Measurements from ENCODE around the gene ARHGEF16. TPM values are rescaled to one million over a fixed set of nuclear protein-coding genes. Genes with fewer than 3 reads are reported as not detected.

Gene ARHGEF16
- polyA plus RNA-seq, 1 of the 3 experiments (the other 2 are of a cell fraction), result 0.18 TPM

GRCh38 chr1:3472906-3473305 is 18.4 kb downstream of the ARHGEF16 start:
- no peak overlapping the region for H2AFZ ChIP-seq (ENCODE audit: low read depth)
- H3F3A ChIP-seq (replicated peaks; ENCODE audit: insufficient read depth), result no peaks in the 10 kb centered on the region
- H3K9me2 ChIP-seq, result no peaks in the 10 kb centered on the region
- H3K27ac ChIP-seq (ENCODE audit: low read depth in 2 of 2, low read length in 1 of 2), result no peak overlapping the region
- H3K9ac ChIP-seq, result no peak overlapping the region
- no peaks in the 10 kb centered on the region for H3K79me2 ChIP-seq (ENCODE audit: insufficient read depth)
- no peaks in the 10 kb centered on the region for H3K27me3 ChIP-seq (ENCODE audit: insufficient read depth)
- WGBS (ENCODE audit: low lambda C conversion rate), result 80% methylated on average over 9 of the region's 17 CpGs
- ChIA-PET CTCF (interaction anchor here (1.0 to 4.1 kb wide), 9 partner anchors 9 to 146 kb away, joined by 3 to 99 read pairs (median 10); partner anchors contain the start of gene ARHGEF16), POLR2A (no interaction called here)
- H3K4me2 ChIP-seq, result no peak overlapping the region
- H3K4me3 ChIP-seq (ENCODE audit: low read depth in 2 of 2, low read length in 1 of 2), result no peak overlapping the region
- no peaks in the 10 kb centered on the region for H4K20me1 ChIP-seq (ENCODE audit: insufficient read depth)
- no peaks in the 10 kb centered on the region for H3K36me3 ChIP-seq (replicated peaks in 1 of 2; ENCODE audit: control insufficient read depth in 1 of 2, insufficient read depth in 2 of 2, low read length in 1 of 2)
- no peak for TF ChIP-seq TEAD4 (IDR thresholded peaks at IDR 0.05; ENCODE audit: borderline replicate concordance, insufficient read depth)
- no peak for TF ChIP-seq TAF1 (IDR thresholded peaks at IDR 0.05; ENCODE audit: borderline replicate concordance, low read depth, low read length)
- no peak for TF ChIP-seq USF1 (IDR thresholded peaks at IDR 0.05; ENCODE audit: borderline replicate concordance, low read depth)
- no peak for TF ChIP-seq POLR2AphosphoS5 (IDR thresholded peaks at IDR 0.05; ENCODE audit: low read depth, low read length)
- TF ChIP-seq, protein P1, sequence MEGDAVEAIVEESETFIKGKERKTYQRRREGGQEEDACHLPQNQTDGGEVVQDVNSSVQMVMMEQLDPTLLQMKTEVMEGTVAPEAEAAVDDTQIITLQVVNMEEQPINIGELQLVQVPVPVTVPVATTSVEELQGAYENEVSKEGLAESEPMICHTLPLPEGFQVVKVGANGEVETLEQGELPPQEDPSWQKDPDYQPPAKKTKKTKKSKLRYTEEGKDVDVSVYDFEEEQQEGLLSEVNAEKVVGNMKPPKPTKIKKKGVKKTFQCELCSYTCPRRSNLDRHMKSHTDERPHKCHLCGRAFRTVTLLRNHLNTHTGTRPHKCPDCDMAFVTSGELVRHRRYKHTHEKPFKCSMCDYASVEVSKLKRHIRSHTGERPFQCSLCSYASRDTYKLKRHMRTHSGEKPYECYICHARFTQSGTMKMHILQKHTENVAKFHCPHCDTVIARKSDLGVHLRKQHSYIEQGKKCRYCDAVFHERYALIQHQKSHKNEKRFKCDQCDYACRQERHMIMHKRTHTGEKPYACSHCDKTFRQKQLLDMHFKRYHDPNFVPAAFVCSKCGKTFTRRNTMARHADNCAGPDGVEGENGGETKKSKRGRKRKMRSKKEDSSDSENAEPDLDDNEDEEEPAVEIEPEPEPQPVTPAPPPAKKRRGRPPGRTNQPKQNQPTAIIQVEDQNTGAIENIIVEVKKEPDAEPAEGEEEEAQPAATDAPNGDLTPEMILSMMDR (IDR thresholded peaks at IDR 0.05), result no peak
- no peak for TF ChIP-seq FOSL2 (IDR thresholded peaks at IDR 0.05; ENCODE audit: borderline replicate concordance, low read depth)
- no peak for TF ChIP-seq NFIC (IDR thresholded peaks at IDR 0.05; ENCODE audit: borderline replicate concordance)
- TF ChIP-seq CHD2 (IDR thresholded peaks at IDR 0.05; ENCODE audit: low read length, partially characterized antibody), result no peak
- H3K4me1 ChIP-seq (ENCODE audit: control insufficient read depth in 1 of 2, insufficient read depth in 2 of 2, low read depth in 1 of 2, low read length in 1 of 2), result peaks cover 0 to 7% of the 10 kb centered on the region in 2 experiments; a peak in 2 of 4 replicates
- H3K9me3 ChIP-seq, result no peaks in the 10 kb centered on the region
- no peak for DNase-seq

DNA sequence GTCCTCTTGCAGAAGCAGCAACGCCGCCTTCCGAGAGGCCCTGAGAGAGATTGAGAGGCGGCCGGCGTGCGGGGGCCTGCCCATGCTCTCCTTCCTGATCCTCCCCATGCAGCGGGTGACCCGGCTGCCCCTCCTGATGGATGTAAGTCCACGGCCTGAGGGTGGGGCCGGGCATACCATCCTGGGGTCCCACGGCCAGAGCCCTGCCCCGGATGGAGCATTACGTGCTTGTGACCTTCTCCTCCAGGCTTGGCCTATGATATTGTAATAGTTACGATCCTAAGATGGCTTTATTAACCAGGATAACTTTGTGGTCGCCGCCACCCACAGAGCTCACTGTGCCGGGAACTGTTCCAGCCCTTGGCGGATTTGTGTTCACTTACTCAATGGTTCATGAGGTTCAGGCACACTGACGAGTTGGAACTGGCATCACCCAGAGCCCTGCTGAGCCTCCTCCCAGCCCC is 18.9 kb downstream of the ARHGEF16 start:
- ChIA-PET POLR2A (no interaction called here), CTCF (interaction anchor here (1.0 to 4.1 kb wide), 4 partner anchors 10 to 146 kb away, joined by 3 to 99 read pairs (median 10); partner anchors contain the start of gene ARHGEF16)
- 40% methylated on average over 3 of the region's 20 CpGs for WGBS (ENCODE audit: low lambda C conversion rate)

More for the DNA sequence above, 18.9 kb downstream of the ARHGEF16 start:
- Histone ChIP-seq H4K20me1 (ENCODE audit: insufficient read depth) (no peaks in the 10 kb centered on the region), H3K9ac (no peak overlapping the region), H3K4me3 (ENCODE audit: low read depth in 2 of 2, low read length in 1 of 2) (no peak overlapping the region), H3K27me3 (ENCODE audit: insufficient read depth) (no peaks in the 10 kb centered on the region), H3K79me2 (ENCODE audit: insufficient read depth) (no peaks in the 10 kb centered on the region), H2AFZ (ENCODE audit: low read depth) (no peak overlapping the region), H3K4me1 (ENCODE audit: control insufficient read depth in 1 of 2, insufficient read depth in 2 of 2, low read depth in 1 of 2, low read length in 1 of 2) (peaks cover 0 to 7% of the 10 kb centered on the region in 2 experiments; a peak in 2 of 4 replicates), H3K9me2 (no peaks in the 10 kb centered on the region), H3F3A (replicated peaks; ENCODE audit: insufficient read depth) (no peaks in the 10 kb centered on the region), H3K27ac (ENCODE audit: low read depth in 2 of 2, low read length in 1 of 2) (no peak overlapping the region), H3K36me3 (replicated peaks in 1 of 2; ENCODE audit: control insufficient read depth in 1 of 2, insufficient read depth in 2 of 2, low read length in 1 of 2) (no peaks in the 10 kb centered on the region), H3K4me2 (no peak overlapping the region), H3K9me3 (no peaks in the 10 kb centered on the region)
- TF ChIP-seq JUND (IDR thresholded peaks at IDR 0.05) (no peak), TEAD4 (IDR thresholded peaks at IDR 0.05; ENCODE audit: borderline replicate concordance, insufficient read depth) (no peak), GATA2 (CRISPR knock-in tag; IDR thresholded peaks at IDR 0.05) (no peak), NFIC (IDR thresholded peaks at IDR 0.05; ENCODE audit: borderline replicate concordance) (no peak), TCF12 (IDR thresholded peaks at IDR 0.05) (no peak)
- TF ChIP-seq, protein P2, sequence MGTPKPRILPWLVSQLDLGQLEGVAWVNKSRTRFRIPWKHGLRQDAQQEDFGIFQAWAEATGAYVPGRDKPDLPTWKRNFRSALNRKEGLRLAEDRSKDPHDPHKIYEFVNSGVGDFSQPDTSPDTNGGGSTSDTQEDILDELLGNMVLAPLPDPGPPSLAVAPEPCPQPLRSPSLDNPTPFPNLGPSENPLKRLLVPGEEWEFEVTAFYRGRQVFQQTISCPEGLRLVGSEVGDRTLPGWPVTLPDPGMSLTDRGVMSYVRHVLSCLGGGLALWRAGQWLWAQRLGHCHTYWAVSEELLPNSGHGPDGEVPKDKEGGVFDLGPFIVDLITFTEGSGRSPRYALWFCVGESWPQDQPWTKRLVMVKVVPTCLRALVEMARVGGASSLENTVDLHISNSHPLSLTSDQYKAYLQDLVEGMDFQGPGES (IDR thresholded peaks at IDR 0.05; ENCODE audit: low read depth, low read length), result no peak
- DNase-seq, result no peak

Measured in SK-N-SH (cell line).